GM18951 (cell line): ENCODE measurements around the gene SERPINH1.
"Not testable (repeated sequence)": the region's sequence is repeated elsewhere in the genome, so short reads cannot be mapped to it uniquely, and the experiment has no call there.

Experiments
- POLR2A ChIP-seq: IDR thresholded peaks from 4 replicates; pipeline ENCODE4 v1.6.1; 2011; ENCODE audit warnings: mild to moderate bottlenecking; ENCODE audit not compliant: insufficient read length, insufficient read depth; ENCODE audit errors: extremely low read depth
- in situ Hi-C: fragments of 300-500 bp; cut with MboI; formaldehyde crosslinking; loops from one replicate; pipeline ENCODE4 v1.12.0; 2022; ENCODE audit warnings: low sequenced_read_pairs, mixed read lengths, inconsistent platforms; ENCODE audit not compliant: unreplicated experiment

SERPINH1 gene

DNA sequence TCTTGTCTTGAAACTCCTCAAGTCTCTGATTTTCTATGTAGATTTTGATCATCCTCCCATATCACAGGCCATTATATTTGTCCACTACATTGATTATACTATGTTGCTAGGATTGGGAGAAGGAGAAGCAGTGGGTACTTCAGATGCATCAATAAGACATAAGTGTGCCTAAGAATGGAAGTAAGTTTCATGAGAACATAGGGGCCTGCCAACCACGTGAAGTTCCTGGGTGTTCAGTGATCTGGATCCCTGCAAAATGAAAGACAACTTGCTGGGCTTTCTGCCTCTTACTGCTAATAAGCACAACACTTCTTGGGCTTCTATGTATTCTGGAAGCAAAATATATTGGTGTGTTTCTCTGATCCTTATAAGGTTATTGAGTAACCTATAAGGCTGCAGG lies 17.8 kb downstream of the SERPINH1 start:
- in situ Hi-C loops: no loop called here
- TF ChIP-seq POLR2A: no peak

- in situ Hi-C loops: no loop called here
- no peak for TF ChIP-seq POLR2A
Measured at GRCh38 chr11:75582506-75582894, 20.4 kb downstream of the SERPINH1 start.

DNA sequence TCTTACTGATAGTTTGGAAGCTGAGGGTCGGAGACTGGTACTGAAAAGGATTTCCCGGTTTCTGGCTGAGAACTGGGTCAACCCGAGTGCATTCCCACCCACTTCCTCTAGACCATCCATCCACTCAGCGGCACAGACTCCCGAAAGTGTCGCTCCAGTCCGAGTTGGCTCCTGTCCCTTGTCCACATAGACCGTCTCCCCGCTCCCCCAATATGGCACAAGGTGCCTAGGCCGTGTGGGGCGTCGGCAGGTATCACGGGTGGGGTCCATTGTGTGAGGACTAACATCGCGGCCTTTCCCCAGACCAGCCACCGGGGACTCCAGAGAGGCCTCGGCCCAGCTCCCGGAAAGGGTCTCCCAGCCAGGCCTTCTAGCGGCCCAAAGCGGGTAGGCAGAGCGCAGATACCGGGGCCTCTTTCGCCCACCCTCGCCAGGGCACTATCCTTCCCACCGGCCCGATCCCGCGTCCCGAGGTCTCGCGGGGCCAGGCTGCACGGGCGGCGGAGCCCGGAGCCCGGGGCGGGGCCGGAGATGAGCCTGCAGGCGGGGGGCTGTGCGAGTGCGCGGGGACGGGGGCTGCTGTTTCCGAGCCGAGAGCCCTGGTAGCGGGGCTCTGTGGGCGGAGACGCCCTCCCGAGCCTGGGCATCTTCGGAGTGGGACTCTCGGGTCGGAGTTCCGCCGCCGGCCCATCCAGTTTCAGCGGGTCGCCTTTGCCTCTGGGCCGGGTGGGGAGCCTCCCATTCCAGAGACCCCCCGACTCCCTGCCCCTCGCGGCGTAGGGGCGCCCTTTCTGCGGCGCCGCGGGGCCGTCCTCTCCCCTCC lies 21.1 kb downstream of the SERPINH1 start:
- in situ Hi-C loops: no loop called here
- peak; percentile 61 for TF ChIP-seq POLR2A

DNA sequence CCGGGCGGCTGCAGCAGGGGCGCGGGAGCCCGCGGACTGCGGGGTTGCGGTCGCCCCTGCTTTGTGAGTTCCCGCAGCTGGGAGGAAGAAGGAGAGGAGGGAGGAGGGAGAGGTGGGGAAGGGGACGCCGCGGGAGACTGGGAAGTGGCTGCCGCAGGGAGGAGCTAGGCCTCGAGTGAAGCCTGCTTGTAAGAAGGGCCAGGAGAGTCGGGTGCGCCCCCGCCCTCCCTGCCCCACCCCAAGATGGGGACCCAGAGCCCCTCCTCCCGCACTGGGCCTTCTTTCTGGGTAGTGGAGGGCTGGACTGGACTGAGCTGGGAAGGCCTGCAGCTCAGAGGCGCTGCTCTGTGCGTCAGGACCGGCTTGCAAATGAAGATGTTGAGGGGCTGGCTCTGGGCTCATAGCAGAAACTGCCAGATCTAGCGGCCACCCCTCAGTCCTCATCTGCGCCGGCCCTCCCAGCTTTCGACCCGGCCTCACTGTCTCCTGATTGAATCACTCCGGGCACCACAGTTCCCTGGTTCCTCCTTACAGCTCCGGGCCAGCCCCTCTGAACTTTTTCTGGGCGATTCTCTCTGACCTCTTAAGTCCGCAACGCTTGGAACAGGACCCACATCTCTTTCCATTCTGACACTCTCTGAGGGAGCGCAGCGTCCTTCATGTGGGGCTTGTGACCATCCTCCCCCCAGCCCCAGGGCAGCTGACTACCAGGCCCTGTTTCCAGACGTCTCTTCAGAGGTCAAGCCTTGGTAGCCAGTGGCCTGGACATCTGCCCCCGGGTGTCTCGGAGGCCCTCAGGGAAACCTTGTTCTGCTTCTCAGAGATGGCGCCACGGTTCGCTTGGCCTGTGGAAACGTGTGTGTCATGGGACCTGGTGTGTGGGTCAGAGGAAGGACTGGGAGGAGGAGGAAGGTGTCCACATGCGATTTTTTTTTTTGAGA lies 21.9 kb downstream of the SERPINH1 start:
- TF ChIP-seq POLR2A: no peak

GRCh38 chr11:75584659-75585292 lies 22.7 kb downstream of the SERPINH1 start:
- in situ Hi-C loops: not testable (repeated sequence)

More for the DNA sequence above, 21.9 kb downstream of the SERPINH1 start:
- in situ Hi-C loops: no loop called here

- no peak for TF ChIP-seq POLR2A
- in situ Hi-C loops: no loop called here
Measured at GRCh38 chr11:75585293-75585670, 23.2 kb downstream of the SERPINH1 start.

DNA sequence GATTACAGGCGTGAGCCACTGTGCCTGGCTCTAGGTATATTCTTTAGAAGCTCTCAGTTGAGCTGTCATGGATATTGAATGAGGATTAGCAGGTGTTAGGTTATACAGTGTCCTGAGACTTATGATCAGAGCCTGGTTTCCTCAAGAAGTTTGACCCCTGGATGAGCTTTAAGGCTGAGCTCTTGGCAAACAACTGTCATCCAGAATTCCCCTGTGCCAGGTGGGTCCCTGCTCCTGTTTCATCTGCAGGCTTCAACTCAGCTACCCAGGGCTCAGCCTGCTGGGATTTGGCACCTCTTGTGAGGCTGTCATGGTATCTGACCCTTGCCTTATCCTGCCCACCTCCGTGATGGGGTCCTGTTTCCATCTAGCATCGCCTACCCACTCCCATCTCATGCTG lies 24.3 kb downstream of the SERPINH1 start:
- no peak for TF ChIP-seq POLR2A
- in situ Hi-C loops: no loop called here

- in situ Hi-C loops: no loop called here
- TF ChIP-seq POLR2A: no peak
Measured at GRCh38 chr11:75588051-75588481, 26.0 kb downstream of the SERPINH1 start.

DNA sequence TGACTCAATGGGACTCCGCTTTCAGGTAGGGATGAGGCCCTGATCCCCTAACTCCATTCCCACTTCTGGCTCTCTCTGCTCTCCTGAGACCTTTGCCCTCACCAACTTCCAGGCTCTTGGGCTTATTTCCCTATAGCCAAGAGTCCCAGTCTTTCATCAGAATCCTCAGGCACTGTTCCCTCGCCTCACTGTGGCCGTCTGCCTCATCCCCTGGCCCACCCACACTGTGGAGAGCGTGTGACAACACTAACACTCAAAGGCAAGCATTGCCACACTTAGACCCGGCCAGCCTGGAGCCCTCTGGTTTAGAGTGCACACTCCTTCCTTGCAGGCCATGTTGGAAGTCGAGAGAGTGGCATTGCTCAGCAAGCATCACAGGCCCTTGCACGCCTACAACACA lies 27.0 kb downstream of the SERPINH1 start:
- TF ChIP-seq POLR2A: no peak
- in situ Hi-C loops: no loop called here

- no peak for TF ChIP-seq POLR2A
- in situ Hi-C loops: no loop called here
Measured at GRCh38 chr11:75589933-75590332, 27.9 kb downstream of the SERPINH1 start.

DNA sequence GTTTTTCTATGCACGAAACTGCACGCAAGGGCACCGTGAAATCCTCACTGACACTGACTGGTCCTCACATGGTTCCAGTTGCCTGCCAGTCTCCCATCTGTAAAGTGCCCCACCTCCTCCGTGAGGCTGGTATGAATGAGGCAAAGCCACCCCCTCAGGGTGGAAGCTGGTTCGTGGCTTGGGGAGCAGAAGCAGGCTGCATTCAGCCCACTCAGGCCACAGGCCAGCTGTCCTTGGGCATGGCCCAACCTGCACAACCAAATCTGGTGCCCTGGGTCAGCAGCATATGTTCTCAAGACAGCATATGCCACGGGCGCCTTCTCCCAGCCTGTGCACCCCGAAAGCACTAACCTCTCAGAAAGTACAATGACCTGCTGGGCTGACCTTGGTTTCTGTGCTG lies 29.3 kb downstream of the SERPINH1 start:
- in situ Hi-C loops: no loop called here
- TF ChIP-seq POLR2A: no peak

- TF ChIP-seq POLR2A: no peak
- in situ Hi-C loops: no loop called here
Measured at GRCh38 chr11:75591966-75592365, 29.9 kb downstream of the SERPINH1 start.

DNA sequence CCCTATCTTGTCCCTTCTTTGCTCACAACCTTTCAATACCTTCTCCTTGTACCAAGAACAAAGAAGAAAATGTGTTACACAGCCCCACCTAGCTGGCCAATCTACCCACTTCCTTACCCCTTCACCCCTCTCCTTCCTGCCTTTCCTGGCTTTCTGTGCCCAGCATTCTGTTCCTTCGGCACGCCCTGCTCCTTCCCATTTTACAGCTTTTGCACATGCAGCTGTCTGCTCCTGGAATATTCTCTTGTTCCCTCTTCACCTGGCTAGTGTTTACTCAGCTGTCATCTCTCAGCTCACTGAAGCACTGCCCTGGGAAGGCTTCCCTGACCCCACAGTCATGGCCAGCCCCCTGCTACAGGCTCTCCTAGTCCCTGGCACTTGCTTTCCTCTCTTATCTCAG lies 30.7 kb downstream of the SERPINH1 start:
- TF ChIP-seq POLR2A: no peak
- in situ Hi-C loops: no loop called here
